ENCODE data around the gene CD38.
"Not testable (repeated sequence)": the region's sequence is repeated elsewhere in the genome, so short reads cannot be mapped to it uniquely, and the experiment has no call there.

CD38 gene

DNA sequence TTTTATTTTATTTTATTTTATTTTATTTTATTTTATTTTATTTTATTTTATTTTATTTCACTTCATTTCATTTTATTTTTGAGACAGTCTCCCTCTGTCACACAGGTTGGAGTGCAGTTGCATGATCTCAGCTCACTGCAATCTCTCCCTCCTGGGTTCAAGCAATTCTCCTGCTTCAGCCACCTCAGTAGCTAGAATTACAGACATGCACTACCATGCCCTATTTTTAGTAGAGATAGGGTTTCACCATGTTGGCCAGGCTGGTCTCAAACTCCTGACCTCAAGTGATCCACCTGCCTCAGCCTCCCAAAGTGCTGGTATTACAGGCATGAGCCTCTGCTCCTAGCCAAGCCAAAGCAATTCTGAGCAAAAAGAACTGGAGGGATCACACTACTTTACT is 24.4 kb downstream of the CD38 start:
- DNase-seq = not testable (repeated sequence)

DNA sequence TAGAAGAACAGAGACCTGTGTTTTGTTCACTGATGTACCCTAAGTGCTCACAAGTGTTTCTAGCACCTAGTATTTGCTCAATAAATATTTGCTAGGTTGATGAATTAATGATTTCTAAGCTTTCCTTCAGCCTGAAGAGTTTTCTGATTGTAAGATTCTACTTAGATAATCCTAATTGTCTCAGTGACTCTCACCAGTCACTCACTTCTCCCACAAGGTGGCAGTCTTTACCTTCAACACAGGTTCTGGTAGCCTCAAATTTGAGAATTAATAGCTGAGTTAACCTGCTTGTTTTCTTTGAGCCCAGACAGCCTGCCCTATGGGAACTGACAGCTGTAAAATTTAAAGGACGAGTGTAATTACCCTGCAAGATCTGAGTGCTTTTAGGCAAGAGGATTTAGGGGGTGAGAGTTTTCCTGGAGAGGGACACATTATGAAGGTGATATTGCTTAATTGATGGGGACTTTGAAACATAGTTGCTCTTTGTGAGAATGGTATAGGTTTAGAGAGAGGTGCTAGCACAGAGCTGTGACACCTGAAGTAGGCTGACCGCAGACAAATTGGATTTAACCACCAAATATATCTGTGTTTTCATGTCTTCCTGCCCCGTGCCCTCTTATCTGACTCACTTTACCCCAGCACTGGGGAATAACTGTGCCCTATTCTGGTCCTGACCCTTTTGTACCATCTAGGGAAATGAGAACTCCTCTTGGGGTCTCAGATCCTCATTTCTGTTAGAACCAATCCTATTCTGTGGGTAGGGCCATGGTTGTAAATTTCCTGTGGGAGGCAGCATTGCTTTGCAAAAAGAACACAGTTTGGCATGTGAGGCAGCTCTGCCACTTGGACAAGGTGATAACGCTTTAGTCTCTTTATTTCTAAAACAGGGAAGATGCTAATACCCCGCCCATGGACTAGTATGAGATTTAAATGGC is 27.7 kb downstream of the CD38 start:
- no peak for DNase-seq

DNA sequence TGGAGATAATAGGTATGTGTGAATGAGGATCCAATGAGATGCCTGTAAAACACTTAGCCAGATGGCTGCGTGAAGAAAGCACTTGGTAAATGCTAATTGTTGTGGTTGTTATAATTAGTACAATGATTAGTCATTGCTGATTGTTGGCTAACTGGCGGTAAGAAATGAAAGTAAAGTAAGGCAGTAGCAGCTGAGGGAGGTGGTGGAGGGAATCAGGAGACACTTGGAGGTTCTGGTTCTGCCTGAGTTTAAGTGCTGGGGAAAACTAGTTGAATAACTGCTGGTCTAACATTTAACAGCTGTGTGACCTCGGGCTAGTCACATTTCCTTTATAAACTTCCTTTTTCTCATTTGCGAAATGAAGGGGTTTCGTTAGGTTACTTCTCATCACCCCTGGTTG is 30.9 kb downstream of the CD38 start:
- DNase-seq = no peak

DNA sequence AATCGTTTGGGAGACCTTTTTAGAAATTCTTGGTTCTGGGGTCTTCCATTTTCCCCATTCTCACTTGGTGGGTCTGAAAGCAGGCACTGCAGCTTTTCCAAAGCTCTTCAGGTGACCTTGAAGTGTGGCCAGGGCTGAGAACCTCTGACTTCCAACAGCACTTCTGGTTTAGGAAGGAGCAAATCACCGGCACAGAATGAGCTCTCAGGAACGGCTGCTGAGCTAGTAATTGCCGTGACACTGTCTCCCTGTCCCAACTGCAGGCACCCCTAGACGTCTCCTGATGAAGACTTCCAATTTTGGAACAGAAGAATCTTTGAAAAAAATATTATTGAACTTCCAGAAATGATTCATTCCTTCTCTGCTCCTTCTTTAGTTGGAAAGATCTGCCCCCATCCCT is 31.3 kb downstream of the CD38 start:
- DNase-seq = no peak

DNA sequence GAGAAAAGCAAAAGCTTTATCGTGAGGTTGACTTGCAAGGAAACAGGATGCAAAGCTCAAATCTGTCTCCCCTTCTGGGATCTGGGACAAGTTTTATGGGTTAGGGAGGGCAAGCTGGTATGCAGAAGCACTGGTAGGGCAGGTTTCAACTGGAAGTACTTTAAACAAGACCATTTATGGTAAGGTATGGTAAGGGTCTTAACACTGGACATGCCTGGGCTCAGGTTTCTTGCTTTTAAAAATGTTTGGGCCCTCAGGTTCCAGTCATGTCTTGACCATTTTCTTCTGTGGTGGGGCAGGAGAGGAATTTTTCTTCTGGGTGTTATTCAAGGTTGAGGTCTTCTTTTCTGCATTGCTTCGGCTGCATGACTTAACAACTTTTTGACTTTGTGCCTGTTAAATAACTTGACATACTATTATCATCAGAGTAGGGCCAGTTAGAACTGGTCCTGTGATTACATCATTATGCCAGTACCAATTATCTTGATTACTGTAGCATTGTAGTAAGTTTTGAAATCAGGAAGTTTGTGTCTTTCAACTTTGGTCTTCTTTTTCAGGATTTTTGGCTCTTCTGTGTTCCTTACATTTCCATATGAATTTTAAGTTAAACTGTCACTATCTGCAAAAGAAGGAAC is 33.7 kb downstream of the CD38 start:
- DNase-seq = no peak

DNA sequence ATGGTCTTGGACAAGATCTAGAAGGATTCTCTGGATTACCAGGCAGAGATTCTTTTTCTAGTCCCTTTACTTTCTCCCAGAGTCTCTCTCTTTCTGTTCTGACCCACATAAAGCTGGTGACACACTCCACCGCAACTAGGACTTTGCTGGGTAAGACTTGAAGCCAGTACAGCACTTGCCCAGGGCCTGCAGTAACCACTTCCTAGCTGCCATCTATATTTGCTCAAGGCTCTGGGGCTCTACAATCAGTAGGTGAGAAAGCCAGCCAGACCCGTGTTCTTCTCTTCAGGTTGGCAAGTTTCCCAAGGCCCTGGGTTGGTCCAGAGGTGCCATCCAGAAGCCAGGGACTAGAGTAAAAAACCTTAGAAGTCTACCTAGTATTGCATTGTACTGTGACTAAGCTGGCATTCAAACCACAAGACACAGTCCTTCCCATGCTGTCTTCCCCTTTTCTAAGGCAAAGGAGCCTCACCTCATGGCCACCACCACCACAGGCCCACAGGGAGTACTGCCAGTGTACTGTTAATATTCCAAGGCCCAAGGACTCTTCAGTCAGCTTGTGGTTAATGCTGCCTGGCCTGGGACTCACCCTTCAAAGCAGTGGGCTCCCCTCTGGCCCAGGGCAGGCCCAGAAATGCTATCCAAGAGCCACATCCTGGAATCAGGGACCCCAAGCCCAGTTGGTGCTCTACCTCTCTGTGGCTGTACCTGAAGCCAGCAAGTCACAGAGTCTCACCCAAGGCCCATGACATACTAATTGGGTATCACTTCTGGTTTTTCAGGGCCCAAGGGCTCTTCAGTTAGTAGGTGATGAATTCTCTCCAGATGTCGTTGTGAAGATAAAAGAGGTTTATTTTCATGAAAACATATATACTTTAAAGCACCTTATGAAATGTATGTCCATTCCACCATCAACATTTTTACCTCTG is 54.7 kb downstream of the CD38 start:
- no peak for DNase-seq

DNA sequence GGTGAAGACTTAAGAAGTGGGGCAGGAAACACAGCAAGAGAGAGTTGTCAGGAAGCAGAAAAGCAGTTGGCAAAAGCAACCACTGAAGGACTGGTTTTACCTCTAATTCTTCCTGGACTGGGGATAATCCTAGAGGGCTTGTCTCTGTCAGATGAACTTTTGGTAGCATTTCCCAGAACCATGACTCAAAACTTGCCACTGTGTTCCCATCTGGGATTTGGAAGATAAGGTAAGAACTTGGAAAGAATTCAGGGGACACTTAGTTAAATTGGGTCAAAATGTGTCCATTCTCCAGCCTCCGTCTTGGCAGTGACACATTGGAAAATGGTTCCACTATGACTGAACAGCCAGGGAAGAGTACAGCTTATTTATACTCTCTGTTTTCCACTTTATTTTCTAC is 55.7 kb downstream of the CD38 start:
- no peak for DNase-seq

DNA sequence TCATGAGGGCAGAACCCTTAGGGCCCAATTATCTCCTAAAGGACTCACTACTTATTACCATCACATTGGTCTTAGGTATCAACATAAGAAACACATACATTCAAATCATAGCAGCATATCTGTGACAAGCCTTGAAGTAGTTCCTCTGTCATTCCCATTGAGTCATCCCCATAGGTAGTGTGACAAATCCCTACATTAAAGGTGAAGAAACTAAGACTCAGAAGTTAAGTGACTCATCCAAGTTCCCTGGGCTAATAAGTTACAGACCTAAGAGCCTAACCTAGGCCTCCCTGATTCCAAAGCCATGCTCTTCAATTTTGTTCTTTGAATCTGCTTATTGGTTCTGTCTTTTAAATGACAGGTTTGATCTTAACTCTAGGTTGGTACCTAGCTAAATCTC is 58.2 kb downstream of the CD38 start:
- no peak for DNase-seq

DNA sequence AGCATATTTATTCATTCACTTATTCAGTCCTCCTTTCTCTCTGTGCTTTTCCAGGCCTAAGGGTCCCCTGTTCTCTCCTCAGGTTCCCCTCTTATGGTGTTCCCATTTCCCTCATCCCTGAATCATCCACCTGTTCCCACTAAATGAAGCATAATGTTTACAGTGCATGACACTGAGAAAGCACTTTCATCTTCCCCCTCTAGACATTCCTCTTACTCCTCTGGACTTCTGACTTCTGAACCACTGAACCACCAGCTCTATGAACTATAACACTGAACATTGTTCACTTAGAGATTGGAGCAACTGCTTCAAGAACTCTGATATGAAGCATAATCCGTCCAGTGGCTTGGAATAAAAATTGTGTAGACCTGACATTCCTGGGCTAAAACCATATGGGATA is 59.5 kb downstream of the CD38 start:
- no peak for DNase-seq

DNA sequence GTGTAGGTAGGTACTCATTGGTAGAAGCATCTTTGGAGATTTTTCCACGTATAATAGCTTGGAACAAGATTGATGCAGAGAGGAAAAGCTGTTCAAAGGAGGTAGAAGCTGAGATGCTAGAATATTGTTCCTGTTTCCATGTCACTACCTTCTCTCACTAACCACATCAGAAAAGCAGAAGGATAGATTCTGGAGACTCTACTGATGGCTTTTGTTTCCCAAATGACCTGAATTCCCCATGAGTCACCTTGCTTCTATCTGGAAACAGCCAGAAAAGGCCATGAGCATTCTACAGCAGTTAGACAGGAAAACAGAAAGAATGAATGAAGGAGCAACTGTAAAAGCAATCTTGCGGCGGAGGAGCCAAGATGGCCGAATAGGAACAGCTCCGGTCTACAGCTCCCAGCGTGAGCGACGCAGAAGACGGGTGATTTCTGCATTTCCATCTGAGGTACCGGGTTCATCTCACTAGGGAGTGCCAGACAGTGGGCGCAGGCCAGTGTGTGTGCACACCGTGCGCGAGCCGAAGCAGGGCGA is 63.1 kb downstream of the CD38 start:
- not testable (repeated sequence) for DNase-seq

DNA sequence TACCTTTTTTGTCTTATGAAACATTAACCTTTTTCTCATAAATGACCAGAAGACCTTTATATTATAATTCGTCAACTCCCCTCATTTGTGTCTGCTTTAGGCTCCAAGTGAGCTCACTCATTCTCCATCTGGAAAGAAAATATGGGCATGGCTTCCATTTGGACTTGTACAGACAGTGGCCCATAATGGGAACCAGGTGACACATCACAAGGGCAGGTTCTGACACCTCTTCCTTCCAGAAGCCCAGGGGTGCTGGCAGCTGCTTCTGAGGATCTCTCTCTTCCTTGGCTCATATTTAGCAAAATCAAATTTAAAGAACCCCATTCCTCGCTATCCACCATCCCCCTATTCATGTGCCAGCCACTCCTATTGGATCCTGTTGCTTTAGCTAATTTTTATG is 69.6 kb downstream of the CD38 start:
- no peak for DNase-seq

DNA sequence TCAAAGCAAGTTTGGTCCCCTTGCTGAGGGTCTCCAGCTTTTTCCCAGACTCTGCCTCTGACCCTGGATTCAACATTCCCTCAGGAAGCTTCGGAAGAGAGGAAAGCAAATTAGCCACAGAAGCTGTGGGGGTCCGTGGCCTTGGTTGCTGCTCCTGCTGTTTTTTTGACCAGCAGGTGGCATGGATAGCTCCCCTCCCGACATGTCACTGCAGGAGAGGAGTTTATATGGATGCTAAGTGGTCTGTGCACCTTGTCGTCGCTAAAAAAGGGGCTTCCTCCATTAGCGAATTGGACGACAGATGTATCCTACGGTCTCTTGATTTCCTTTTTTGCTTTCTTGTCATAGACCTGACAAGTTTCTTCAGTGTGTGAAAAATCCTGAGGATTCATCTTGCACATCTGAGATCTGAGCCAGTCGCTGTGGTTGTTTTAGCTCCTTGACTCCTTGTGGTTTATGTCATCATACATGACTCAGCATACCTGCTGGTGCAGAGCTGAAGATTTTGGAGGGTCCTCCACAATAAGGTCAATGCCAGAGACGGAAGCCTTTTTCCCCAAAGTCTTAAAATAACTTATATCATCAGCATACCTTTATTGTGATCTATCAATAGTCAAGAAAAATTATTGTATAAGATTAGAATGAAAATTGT is 70.2 kb downstream of the CD38 start:
- DNase-seq = no peak

DNA sequence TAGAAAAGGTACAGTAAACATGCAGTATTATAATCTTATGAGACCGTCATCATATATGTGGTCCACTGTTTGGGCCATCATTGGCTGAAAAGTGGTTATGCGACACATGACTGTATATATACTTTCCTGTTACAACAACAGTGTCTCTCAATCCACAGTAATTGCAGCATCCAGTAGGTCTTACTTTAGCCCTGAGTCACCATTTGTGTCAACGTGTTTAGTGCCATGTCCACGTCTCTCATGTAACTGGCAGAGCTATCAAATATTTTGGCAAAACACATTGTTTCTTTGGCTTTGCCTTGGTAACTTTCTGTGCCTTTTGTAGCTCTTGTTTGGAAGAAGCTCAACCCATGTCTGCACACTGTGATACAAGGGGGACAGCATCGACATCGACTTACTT is 73.8 kb downstream of the CD38 start:
- no peak for DNase-seq

DNA sequence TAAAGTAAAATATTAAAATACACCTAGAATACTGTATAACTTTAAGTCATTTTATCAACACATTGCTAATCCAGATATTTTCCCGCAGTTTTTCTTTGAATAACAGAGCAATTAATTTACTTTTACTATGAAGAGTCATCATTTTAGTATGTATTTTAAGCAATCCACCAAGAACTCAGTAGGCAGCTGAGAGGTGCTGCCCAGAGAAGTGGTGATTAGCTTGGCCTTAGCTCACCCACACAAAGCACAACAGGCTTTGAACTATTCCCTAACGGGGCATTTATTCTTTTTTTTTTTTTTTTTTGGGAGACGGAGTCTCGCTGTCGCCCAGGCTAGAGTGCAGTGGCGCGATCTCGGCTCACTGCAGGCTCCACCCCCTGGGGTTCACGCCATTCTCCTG is 74.4 kb downstream of the CD38 start:
- DNase-seq = no peak

DNA sequence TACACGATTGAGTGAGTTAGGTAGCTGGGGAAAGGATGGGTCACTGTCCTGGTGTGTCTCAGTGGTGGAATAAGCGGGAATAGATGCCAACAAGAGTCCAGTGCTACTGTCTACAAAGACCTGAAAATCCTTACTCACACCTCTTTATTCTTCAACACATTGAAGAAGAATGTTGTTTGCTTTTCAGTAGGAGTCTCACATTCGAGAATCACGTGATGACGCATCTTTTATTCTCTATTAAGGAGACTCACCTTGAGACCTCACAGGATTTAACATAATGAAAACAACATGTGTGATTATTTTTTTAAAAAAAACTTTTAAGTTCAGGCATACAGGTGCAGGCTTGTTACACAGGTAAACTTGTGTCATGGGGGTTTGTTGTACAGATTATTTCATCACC is 75.2 kb downstream of the CD38 start:
- no peak for DNase-seq

DNA sequence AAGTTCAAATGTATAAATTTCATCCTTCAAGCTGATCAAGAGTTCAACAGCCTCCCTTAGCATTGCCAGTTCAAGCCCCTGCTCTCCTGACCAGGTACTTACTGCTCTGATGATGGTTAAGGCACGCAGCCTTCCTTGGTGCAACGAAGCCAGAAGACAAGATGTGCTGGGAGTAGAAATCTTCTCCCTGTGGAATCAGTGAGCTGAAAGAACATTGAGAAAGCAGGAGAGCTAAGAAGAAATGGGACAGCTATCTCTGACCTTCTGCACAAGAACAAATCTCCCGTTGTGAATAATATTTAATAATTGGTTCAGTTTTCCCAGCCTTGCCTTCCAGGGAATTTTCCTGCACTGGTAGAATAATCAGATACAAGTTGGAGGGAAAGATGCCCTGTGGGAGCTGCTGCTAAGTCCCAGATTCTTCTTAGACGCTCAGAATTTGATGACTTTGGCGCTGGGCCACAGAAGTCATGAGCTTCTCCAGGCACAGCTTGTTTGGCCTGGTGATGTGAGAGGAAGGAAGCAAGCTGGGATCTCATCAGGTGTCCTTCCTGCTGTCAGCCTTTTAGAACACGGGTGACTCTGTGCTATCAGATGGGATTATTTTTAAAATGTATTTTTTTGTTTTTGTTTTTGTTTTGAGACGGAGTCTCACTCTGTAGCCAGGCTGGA is 77.8 kb downstream of the CD38 start:
- no peak for DNase-seq

DNA sequence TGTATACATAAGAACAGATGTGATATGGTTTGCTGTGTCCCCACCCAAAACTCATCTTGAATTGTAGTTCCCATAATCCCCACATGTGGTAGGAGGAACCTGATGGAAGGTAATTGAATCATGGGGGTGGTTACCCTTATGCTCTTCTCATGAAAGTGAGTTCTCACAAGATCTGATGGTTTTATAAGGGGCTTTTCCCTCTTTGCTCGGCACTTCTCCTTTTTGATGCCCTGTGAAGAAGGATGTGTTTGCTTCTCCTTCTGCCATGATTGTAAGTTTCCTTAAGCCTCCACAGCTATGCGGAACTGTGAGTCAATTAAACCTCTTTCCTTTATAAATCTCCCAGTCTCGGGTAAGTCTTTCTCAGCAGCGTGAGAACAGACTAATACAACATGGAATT is 83.1 kb downstream of the CD38 start:
- DNase-seq = not testable (repeated sequence)

DNA sequence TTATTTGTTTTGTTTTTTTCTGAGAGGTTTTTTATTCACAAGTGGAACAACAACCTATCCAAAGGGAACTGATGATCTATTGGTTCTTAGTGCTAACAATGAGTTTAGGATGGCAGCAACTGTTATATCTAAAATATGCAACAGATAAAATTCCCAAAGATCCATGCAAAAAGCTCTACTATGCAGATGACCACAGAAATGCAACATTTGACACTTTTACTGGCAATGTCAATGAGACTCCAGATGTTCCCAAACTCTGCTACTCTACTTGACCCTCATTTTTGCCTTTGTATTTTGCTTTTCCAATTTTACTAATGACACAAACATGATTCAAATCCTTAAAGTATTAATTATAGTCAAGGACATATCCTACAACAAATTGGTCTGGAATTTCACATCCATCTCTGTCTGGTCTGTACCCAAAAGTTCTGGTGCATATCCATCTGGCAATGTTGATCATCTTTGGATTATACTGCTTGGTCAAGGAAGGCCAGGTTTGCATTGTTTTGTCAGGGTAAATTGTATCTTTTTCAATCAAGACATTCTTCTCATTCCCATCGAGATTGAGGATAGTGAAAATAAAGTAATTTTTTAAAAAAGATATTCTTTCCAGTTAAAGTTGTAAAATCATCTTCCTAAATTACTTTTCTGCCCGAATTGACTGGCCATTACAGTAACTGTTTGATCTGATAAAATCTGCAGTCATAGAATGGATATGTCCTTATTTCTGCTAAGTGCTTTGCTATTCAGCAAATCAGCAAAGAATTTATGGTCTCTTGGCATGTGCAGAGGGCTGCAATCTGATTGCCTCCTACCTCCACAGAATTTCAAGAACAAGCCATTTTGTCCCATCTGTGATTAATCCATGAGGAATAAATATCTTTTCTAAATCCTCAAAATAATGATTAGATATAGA is 86.8 kb downstream of the CD38 start:
- no peak for DNase-seq

DNA sequence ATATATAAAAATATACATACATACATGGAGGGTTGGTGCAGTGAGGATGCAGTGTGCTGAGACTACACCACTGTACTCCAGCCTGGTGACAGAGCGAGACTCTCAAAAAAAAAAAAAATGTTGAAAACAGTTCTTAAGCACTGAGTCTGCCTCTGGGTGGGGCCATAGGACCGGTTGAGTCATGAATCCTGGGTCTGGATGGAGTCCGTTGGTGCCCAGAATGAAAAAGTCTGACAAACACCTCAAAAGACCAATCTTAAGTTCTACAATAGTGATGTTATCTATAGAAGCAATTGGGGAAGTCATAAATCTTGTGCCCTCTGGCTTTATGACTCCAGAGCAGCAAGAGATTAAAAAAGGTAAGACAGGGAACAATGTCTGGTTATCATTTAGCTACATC is 90.0 kb downstream of the CD38 start:
- DNase-seq = no peak

DNA sequence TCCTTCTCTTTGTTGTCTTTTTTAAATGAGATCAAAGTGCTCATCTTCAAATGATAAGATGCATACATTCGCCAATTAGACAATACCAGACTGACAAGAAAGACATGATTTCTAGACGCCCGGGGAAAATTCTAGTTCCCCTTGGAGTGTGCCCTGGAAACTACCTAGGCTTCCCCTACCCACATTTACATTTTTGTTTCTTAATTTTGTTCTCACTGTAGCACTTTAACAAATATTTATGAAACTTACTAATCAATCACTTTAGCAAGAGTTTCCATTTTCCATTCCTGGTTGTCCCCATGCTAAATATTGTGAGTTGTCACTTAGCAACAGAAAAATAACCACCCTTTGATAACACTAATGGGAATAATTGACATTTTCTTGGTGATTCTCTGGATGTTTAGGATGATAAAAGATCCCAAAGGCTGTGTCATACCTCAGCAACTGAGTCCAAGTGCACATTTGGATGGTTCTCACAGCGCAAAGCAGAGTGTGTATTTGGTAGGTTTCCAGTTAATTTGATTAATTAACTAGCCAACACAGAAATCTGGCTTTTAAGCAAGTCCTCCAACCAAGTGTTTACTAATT is 90.8 kb downstream of the CD38 start:
- DNase-seq = no peak

DNA sequence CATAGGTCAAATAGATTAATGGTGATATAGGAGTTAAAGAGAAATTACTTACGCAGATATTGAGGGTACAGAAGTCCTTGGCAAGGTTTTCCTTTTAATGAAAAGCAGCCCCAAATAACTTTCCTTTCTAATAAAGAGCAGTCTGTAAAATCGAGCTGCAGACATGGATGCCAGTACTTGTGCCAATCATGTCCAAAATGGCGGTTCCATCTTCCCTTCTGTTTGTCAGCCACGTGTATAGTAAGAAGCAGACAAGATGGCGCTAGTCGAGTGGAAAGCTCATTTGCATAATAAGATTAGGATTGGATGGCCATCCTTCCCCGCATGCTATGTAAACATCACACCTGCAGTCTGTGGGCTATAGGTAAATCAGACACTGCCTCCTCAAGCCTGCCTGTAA is 92.0 kb downstream of the CD38 start:
- DNase-seq = no peak

Measured in activated T-cell treated with anti-CD3 and anti-CD28 coated beads, Interleukin-2, amount 50 U/mL, for 1 hour (primary cell).